Progenitor cell of endocrine pancreas (in vitro differentiated cells): ENCODE data around the gene NEURL1B. TPM values are rescaled to one million over a fixed set of nuclear protein-coding genes. Genes with fewer than 3 reads are reported as not detected.
"Not testable (repeated sequence)": the region's sequence is repeated elsewhere in the genome, so short reads cannot be mapped to it uniquely, and the experiment has no call there.

ENCODE experiments used
- DNase-seq: peaks from one replicate; pipeline ENCODE4 v3.0.0; 2021; ENCODE audit warnings: low spot score; ENCODE audit not compliant: unreplicated experiment
- H3K27ac Mint-ChIP-seq: 2 replicates; pipeline ENCODE4 v1.8.0; 2021; ENCODE audit warnings: mild to moderate bottlenecking, moderate library complexity, mixed read lengths
- H3K27me3 Mint-ChIP-seq: 2 replicates; pipeline ENCODE4 v1.8.0; 2021; ENCODE audit warnings: mixed read lengths
- H3K36me3 Mint-ChIP-seq: 2 replicates; pipeline ENCODE4 v1.8.0; 2022; ENCODE audit warnings: mixed read lengths; ENCODE audit not compliant: insufficient read depth
- H3K4me1 Mint-ChIP-seq: 2 replicates; pipeline ENCODE4 v1.8.0; 2021; ENCODE audit warnings: low read depth, mixed read lengths
- H3K4me3 Mint-ChIP-seq: 2 replicates; pipeline ENCODE4 v1.8.0; 2021; ENCODE audit warnings: low read depth, mild to moderate bottlenecking, moderate library complexity, mixed read lengths
- H3K9me3 Mint-ChIP-seq: 2 replicates; pipeline ENCODE4 v1.8.0; 2021; ENCODE audit warnings: low read depth, mixed read lengths
- CTCF ChIP-seq: fragments of 200-600 bp; sonication (generic); IDR thresholded peaks from one replicate; pipeline ENCODE4 v1.5.0; 2021; ENCODE audit warnings: antibody characterized with exemption, mild to moderate bottlenecking; ENCODE audit not compliant: unreplicated experiment
- total RNA-seq: library from RNA; stranded (reverse); gene quantifications from 2 replicates; pipeline ENCODE4 v1.2.1, GENCODE V29; 2021

NEURL1B gene
- total RNA-seq, 1 donor from 2014 or later: 4.0 TPM

- H3K36me3 Mint-ChIP-seq: no peaks in the 10 kb centered on the region
- H3K9me3 Mint-ChIP-seq: no peaks in the 10 kb centered on the region
- TF ChIP-seq CTCF: no peak
These were observed 69.6 kb downstream of the NEURL1B start for GRCh38 chr5:172710676-172711075.

GRCh38 chr5:172711321-172711861, 70.3 kb downstream of the NEURL1B start:
- not testable (repeated sequence) for H3K4me3 Mint-ChIP-seq, H3K36me3 Mint-ChIP-seq, H3K4me1 Mint-ChIP-seq, DNase-seq, H3K9me3 Mint-ChIP-seq, H3K27ac Mint-ChIP-seq
- H3K27me3 Mint-ChIP-seq: peaks cover 32% of the 10 kb centered on the region

More at GRCh38 chr5:172710676-172711075, 69.6 kb downstream of the NEURL1B start:
- Mint-ChIP-seq H3K4me1 (no peaks in the 10 kb centered on the region), H3K27me3 (peaks cover 38% of the 10 kb centered on the region), H3K4me3 (no peak overlapping the region), H3K27ac (no peak overlapping the region)
- DNase-seq: no peak

- DNase-seq: no peak
- peaks cover 20% of the 10 kb centered on the region for H3K27me3 Mint-ChIP-seq
- H3K4me1 Mint-ChIP-seq: no peaks in the 10 kb centered on the region
- H3K9me3 Mint-ChIP-seq: no peaks in the 10 kb centered on the region
- no peak overlapping the region for H3K27ac Mint-ChIP-seq
- no peak for TF ChIP-seq CTCF
- H3K4me3 Mint-ChIP-seq: no peak overlapping the region
- H3K36me3 Mint-ChIP-seq: no peaks in the 10 kb centered on the region
These were observed 71.5 kb downstream of the NEURL1B start for GRCh38 chr5:172712610-172713009.

GRCh38 chr5:172713113-172713808, 72.2 kb downstream of the NEURL1B start:
- no peaks in the 10 kb centered on the region for H3K36me3 Mint-ChIP-seq
- TF ChIP-seq CTCF: peak; percentile 99
- DNase-seq: peak; percentile 81

GRCh38 chr5:172713809-172714490, 72.9 kb downstream of the NEURL1B start:
- H3K4me3 Mint-ChIP-seq: no peak overlapping the region
- no peaks in the 10 kb centered on the region for H3K36me3 Mint-ChIP-seq
- H3K27me3 Mint-ChIP-seq: peaks cover 15% of the 10 kb centered on the region
- H3K9me3 Mint-ChIP-seq: no peaks in the 10 kb centered on the region
- no peaks in the 10 kb centered on the region for H3K4me1 Mint-ChIP-seq
- TF ChIP-seq CTCF: no peak
- no peak for DNase-seq
- H3K27ac Mint-ChIP-seq: no peak overlapping the region

More at GRCh38 chr5:172713113-172713808, 72.2 kb downstream of the NEURL1B start:
- no peaks in the 10 kb centered on the region for H3K9me3 Mint-ChIP-seq
- H3K27ac Mint-ChIP-seq: no peak overlapping the region
- H3K4me3 Mint-ChIP-seq: no peak overlapping the region
- no peaks in the 10 kb centered on the region for H3K4me1 Mint-ChIP-seq
- peaks cover 18% of the 10 kb centered on the region for H3K27me3 Mint-ChIP-seq
